ENCODE results near the gene TRIM29.

DNA sequence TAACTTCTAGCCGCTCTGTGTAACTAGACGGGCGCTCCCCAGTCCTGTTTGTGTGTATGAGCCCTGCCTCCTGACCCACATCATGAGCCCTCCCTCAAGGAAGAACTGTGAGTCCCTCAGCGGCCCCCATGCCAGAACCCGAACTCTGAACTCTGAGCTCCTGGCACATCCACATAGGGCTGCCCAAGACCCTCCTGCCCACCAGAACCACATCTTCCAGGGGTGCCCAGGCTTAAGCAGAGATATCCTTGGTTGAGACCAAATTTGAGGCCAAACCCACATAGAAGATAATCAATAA is 3.0 kb downstream of the TRIM29 start:
- TF ChIP-seq EZH2 (IDR thresholded peaks at IDR 0.05; ENCODE audit: low read length, missing control alignments), result no peak
- TF ChIP-seq, protein P1, sequence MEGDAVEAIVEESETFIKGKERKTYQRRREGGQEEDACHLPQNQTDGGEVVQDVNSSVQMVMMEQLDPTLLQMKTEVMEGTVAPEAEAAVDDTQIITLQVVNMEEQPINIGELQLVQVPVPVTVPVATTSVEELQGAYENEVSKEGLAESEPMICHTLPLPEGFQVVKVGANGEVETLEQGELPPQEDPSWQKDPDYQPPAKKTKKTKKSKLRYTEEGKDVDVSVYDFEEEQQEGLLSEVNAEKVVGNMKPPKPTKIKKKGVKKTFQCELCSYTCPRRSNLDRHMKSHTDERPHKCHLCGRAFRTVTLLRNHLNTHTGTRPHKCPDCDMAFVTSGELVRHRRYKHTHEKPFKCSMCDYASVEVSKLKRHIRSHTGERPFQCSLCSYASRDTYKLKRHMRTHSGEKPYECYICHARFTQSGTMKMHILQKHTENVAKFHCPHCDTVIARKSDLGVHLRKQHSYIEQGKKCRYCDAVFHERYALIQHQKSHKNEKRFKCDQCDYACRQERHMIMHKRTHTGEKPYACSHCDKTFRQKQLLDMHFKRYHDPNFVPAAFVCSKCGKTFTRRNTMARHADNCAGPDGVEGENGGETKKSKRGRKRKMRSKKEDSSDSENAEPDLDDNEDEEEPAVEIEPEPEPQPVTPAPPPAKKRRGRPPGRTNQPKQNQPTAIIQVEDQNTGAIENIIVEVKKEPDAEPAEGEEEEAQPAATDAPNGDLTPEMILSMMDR (conservative IDR thresholded peaks at IDR 0.05 in 1 of 2, IDR thresholded peaks at IDR 0.05 in 1 of 2; ENCODE audit: low read depth in 1 of 2, low read length in 2 of 2), result no peak
